T-helper 1 cell (primary cell): ENCODE results near the gene MSLN.

Experiments
- DNase-seq, 5 donors: peaks; one replicate each; pipeline ENCODE4 v3.0.0-alpha.2; 2012 to 2020

Gene MSLN

DNA sequence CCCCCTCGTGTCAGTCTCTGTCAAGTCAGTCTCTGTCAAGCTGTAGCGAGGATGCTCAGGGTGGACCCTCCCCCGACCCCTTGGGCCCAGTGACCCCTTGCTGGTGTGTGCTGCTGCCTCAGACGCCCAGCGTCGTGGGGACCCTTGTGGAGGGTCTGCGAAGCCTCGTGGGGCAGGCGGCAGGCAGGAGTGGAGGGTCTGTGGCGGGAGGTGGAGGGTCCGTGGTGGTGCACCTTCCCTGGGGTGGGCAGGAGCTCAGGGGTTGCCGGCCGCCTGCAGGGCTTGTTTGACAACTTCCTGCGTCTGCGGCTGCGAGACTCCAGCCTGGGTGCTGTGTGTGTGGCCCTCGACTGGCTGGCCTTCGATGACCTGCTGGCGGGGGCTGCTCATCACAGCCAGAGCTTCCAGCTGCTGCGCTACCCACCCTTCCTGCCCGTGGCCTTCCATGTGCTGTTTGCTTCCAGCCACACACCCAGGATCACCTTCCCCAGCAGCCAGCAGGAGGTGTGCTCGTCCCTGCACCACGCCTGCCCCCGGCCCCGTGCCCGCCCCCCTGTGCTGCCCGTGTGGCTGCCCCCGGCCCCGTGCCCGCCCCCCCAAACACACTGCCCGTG, 34.4 kb downstream of the MSLN start:
- peak in 1 of 5 donors; percentile 13 for DNase-seq

DNA sequence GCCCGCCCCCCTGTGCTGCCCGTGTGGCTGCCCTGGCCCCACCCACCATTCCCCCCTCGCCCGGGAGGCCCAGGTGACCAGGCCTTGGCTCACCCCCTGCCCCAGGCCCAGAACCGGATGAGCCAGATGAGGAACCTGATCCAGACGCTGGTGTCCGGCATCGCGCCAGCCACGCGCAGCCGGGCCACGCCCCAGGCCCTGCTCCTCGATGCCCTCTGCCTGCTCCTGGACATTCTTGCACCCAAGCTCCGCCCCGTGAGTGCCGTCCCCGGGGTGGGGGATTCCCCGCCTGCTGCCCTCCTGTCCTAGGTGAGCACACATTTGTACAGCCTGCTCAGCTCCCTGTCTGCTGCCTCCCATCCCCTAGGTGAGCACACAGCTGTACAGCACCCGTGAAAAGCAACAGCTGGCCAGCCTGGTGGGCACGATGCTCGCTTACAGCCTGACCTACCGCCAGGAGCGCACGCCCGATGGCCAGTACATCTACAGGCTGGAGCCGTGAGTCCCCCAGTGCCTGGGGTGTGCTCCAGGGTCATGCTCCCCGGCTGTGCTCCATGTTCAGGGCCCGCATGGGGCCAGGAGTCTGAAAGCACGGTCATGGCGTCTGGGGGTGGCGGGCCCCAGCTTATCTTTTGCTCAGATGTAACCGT, 35.2 kb downstream of the MSLN start:
- DNase-seq = peak in 1 of 5 donors; percentile 8

DNA sequence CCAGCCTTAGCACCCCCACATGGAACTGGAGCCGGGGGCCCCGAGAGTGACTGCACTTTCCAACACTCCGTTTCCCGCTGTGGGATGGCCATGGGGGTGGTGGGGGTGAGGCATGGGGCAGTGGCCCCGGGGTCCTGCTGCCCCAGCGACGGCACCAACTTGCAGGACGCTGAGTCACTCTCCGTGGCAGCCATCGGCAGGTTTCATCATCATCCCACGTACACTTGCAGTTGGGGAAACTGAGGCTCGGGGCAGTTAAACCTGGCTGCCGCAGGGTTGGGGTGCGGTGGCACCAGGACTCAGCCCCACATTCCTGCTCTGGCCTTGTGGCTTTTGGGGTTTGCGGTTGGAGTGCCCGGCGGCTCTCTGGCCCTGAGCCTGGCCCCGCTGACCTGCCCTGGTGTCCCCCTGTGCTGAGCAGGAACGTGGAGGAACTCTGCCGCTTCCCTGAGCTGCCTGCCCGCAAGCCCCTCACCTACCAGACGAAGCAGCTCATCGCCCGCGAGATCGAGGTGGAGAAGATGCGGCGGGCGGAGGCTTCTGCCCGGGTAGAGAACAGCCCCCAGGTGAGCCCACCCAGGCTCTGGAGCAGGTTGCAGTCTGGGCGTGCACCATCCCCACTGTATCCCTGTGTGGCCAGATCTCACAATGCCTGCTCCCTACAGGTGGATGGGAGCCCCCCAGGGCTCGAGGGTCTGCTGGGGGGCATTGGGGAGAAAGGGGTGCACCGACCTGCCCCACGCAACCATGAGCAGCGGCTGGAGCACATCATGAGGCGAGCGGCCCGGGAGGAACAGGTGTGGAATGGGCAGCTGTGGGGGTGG, 36.0 kb downstream of the MSLN start:
- DNase-seq = peak in 1 of 5 donors; percentile 9

DNA sequence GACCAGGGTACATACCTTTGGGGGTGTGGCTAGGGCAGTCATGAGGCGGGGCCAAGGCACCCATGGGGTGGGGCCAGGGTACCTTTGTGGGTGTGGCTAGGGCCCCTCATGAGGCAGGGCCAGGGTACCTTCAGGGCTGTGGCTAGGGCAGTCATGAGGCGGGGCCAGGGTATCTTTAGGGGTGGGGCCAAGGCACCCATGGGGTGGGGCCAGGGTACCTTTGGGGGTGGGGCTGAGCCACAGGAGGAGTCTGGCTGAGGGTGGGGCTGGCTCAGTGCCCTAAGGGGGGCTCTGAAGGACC, 36.5 kb downstream of the MSLN start:
- peak in 1 of 5 donors; percentile 13 for DNase-seq

DNA sequence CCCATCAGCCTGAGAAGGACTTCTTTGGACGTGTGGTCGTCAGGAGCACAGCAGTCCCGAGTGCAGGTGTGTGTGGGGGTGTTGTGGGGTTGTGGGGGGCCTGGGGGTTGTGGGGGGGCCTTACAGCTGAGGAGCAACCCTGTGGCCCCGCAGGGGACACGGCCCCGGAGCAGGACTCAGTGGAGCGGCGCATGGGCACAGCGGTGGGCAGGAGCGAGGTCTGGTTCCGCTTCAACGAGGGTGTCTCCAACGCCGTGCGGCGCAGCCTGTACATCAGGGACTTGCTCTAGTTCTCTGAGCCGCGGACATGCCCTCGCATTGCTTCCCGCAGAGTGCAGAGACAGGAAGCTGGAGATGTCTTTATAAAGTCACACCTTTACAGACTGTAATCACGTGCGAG, 37.2 kb downstream of the MSLN start:
- DNase-seq = no peak

DNA sequence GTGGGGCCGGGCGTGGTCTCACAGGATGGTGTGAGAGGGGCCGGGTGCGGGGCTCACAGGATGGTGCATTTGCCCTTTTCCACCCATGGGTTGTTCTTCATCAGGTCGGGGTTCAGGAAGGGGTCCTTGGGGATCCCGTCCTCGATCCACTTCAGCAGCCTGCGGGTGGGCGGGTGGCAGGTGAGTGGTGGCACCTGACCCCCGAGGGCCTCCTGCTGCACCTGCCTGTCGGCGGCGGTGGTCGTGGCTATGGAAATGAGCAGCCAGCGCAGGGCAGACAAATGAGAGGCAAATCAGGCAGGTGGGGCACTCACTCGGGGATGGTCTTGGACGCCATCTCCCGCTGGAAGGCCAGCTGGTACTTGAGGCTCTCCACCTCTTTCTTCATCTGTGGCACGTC, 38.1 kb downstream of the MSLN start:
- DNase-seq = peak in 1 of 5 donors; percentile 8

DNA sequence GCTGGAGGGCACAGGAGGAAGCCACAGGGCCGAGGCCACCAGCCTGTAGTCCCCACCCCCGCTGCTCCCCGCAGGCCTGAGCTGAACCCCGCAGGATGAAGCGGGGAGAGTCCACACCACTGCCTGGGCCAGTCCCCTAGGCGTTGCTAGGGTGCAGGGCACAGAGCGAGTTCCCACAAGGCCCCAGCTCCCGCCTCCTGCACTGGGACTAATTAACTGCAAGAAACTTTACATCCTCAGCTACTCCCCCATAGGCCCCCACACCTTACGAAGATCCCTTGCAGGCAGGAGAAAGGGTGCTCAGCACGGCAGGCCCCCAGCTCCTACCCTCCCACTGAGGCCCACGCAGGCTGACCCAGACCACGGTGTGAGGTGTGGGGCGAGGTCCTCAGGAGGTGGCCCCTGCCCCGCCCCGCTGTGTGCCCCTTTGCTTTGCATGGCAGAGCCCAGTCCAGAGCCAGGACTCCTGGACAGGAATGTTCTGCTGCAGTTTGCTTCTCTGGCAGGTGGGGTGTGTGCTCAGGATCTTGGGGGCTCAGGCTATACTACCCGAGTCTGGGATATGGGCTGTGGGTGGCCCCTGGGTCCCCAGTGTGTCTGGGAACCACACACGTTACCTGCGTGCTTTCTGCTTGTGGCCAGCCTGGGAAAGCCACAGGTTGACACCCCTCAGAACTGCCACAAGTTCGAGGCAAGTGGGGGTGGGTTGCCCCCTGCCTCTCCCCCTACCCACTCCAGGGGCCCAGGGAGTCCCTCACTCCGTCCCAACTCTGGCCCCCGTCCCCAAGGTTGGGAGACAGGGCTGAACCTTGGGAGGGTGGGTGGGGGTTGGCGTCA, 38.8 kb downstream of the MSLN start:
- DNase-seq = peak in 1 of 5 donors; percentile 8

DNA sequence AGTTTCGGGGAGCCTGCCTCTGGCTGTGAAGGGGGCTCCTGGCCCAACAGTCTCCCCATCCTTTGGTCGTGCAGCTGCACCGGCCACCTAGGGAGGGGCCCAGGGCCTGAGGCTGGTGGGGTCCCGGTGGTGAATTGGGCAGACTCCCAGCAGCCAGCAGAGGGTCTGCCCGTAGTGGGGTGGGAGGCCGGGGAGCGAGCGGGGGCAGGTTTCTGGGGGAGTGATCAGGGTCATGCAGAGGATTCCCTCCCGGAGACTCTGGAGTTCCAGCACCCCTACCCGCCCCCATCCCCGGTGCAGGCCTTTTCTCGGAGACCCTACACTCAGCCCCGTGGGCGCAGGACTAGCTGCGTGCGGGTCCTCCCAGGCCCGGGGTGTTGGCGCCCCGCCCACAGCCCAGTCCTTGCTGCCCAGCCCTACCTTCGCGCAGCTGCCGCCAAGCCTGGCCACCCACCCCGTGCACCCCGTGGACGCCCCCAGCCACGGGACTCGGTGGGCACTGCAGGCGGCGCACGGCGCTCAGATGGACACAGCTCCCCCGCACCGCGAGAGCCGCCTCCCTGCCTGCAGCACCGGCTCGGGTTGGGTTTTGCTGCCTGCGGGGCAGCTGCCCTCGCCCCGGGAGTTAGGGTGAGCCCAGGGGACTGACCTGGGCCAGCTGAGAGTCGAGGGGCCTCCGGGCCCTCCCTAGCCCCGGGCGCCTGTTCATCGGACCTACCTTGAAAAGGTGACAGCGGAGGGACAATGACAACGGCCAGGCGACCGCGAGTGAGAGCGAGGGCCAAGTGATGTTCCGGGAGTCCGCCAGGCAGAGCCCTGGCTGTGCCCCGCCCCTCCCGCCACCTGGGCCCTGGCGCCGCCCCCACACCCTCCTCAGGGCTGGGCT, 39.7 kb downstream of the MSLN start, which contains the start of gene GNG13:
Gene GNG13 (minus strand): TSS at position 787 of the 886 bp plus-strand sequence. CDS start 1,657 bp downstream, outside the sequence.
- DNase-seq = peak in 1 of 5 donors; percentile 12

DNA sequence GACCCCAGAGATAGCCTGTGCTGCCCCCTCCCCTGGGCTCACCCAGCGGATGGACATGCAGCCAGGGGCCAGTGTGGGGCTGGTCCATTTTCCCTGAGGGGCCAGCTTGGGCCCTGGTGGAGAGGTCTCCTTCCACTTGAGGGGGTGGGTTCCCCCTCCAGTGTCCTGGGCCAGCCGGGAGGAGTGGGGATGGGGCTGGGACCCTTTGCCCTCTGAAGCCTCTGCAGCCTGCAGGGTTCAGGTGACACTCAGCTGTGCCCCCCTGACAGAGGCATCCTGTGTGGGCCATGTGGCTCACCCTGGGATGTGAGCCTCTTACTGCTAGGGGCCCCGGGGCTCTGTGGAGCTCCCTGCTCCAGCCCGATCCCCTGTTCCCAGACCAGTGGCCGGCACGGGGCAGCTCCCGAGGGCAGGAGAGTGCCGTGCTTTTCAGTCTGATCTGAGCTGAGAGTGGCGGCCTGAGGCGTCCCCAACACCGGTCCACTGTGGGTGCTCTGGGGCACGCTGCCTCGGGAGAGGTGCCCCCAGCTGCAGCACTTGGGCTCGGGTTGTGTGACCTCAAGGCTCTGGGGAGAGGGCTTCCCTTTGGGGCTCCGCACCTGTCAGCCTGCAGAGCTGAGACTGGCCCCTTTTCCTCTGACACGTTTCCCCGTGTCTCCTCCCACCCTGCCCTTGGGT, 40.4 kb downstream of the MSLN start:
- DNase-seq = peak in 1 of 5 donors; percentile 13

DNA sequence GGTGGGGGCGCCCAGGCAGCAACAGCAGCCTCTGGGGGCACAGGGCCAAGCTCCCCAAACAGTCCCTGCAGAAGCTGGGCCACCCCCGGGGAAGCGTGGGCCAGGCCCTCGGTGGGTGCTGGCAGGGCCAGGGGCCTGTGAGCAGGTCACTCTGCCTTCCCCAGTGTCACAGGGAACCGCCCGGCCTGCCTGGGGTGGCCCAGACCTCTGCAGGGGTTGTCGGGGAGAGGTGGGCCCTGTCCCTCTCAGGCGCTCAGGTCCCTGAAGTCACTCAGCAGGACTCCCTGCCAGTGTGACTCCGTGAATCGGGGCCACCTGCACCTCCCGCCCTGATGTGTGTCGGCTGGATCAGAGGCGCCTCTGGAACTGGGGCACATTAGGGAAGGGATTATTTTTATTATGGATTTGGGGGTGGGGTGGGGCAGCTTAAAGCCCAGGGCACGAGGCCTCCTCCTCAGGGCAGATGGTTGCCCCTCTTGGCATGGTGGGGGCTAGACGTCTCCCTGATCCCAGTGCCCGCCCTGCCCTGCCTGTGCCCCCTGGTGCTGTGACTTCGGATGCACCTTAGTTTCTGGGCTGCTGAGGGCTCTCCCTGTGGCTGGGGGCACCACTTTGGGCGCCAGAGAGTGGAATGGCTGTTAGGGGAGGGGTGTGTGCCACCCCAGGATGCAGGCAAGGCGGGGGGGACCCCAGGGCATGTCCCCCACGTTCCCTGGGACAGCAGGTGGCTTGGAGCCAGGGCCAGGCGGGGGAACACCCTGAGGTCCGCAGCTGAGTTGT, 41.2 kb downstream of the MSLN start:
- peak in 1 of 5 donors; percentile 7 for DNase-seq

DNA sequence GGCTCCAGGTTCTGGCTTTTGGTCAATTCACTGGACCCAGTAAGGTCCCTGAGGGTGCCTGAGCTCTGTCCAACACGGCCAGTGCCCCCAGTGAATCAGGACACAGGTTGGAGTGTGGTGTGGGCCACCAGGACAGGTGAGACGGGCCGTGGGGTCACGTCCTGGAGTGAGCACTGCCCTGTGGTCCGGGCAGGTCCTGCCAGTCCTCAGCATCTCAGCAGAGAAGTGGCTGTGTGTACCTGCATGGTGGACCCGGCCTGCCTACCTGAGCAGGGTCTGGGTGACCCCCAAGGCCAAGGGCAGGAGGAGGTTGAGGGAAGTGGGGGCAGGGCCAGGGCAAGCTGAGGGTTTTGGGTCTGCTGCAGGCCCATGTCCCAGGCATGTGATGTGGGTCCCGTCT, 41.9 kb downstream of the MSLN start:
- no peak for DNase-seq

DNA sequence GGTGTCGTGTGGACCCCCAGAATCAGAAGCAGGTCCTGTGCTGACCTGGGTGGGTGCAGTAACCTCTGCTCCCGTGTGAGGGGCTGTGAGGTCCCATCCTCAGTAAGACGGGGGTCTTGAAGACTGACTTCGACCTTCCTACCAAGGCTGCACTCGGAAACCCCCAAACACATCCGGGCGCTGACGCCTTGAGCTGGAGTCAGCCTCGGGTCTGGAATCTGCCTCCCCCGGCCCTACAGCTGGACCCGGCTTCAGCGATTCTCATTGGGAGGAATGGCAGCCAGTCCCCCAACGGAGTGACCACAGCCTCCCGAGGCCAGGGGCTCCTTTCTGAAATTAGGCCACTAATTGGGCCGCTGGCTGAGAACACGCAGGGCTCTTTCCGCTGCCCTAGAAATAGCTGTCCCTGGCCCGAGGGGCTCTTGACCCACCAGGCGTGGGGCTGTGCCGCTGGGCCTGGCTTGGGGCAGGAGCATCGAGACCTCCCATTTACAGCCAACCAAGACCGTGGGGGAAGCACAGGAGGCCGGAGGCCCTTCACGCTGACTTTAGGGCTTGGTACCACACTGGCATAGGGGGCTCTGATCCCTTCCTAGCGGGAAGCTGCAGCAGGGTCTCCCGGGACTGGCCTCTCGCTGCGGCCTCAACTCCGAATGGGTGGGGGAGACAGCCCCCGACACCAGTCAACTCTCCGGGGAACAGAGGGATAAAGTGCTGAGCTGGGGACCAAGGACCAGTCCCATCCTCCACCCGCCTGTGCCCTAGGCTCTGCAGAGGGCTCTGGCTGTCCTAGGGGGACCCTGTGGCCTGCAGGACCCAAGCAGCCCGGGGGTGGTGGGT, 42.6 kb downstream of the MSLN start:
- DNase-seq = no peak

DNA sequence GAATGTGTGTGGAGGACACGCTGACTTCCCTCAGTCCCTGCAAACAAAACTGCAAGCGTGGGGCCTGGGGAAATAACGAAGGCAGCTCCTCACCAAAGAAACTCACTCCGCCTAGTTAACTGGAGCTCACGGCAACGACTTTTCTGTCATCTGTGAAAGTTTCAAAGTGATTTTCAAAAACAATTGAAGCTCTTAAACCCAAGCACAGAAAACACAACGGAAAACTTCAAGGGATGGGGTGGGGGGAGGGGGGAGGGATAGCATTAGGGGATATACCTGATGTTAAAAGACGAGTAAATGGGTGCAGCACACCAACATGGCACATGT, 43.2 kb downstream of the MSLN start:
- no peak for DNase-seq

DNA sequence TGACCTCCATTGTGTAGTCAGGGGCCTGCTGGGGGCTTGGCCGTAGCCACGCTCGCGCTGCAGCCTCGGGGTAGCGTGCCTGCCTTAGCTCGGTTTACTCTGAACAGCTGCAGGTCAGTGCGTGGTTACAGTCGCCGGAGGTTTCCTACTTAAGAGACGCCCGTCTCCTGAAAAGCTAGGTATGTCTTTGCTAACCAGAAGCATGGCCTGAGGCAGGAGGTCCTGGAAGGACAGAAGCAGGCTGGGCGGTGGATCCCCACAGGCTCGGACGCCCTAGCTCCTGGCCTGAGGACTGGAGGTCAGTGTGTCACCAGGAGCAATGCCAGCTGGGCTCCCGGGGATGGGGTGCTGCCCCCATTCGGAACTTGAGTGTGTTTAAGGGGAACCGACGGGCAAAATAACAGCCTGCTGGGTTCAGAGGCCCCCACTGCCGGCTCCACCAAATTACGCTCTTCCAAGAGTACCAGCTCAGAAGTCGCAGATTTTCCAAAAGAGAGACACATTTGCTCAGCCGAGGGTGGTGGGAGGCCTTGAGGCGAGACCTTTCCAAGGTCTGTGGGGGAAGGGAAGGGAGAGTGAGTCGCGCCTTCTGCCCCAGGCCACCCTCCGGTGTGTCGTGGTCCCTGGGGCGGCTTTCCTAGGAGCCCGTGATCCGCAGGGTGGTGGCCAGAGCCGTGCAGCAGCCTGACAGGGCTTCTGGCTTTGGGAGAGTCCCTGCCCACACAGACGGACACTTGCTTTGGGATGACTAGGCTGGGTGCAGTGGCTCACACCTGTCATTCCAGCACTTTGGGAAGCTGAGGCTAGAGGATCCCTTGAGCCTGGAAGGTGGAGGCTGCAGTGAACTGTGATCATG, 43.9 kb downstream of the MSLN start:
- DNase-seq = no peak

DNA sequence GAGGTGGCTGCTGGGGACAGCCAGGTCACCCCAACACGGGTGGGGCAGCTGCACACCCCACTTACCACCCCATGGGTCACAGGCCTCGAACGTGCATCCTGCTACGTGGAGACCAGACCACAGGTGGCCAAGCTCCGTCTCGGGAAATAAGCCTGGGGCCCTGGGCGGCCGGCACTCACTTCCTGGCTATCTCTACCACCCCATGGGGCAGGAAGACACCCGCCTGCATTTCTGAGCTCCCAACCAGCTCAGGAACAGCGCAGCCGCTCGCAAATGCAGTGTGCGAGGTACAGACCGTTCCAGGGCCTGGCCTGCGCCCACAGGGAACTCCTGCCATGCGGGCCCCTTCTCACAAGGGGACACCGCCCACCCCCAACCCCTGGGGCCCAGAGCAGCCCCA, 44.9 kb downstream of the MSLN start:
- DNase-seq = no peak

DNA sequence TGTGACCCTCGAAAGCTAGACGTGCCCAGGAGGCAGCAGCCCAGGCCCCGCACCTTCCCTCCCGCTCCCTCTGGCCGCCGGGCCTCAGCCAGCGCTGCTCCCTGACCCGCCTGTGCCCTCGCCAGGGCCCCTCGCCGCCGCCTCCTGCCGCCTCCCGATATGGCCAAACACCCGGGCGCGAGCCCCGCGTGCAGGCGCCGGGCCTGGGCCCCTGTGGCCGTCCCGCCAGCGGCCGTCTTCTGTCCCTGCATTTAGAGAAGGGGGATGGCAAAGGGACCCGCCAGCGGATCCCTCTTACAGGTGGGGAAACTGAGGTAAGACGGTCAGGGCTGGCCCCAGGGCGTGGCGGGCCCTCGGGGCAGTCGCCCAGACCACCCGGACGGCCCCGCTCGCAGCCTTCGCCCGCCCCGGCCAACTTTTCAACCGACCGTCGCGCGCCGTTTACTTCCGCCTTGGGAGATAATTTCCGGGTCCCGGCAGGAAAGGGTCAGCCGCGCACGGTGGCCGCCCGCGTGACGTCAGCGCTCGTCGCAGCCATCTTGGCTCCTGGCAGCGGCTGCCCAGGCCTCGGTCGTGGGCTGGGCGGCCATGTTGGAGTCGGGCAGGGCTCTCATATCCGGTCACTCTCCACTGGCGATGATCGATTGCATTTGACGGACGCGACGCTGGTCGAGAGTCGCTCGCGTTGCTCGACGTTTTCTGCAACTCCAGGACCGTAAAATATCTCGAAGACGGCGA, 47.0 kb downstream of the MSLN start:
- DNase-seq = peak; percentile 67 to 91 (median 72)

DNA sequence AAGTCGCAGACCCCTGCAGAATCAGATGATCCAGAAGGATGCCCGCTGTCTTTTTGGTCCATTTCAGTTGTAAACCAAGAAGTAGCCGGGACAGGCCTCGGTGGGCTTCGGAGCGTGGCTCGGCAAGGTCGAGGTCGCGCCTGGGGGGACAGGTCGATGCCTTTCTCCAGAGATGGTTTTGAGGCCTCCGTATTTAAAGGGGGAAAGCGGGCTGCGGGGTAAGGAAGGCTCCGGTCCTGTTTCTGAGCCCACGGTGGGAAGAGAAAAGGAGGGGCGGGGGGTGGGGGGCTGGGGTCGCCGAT, 47.5 kb downstream of the MSLN start:
- DNase-seq = no peak
